Measurements from ENCODE around the gene POU3F4.

DNA sequence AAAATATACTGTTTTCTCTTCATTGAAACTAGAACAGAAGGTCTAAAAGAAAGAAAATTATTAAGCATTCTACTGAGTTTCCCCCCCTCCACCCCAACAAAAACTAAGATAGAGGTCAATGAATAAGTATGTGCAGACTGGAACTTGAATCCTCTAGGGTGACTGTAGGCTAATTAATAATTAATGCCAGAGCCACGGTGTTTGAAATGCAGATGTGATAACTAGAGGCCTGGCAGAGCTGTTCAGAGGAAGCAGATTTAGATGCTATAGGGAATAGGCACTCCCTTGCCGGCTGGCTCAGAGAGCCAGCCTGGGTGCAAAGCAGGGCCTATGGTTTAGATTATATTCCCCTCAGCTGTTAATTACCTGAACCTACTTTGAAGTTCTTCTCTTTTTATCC is 12.2 kb upstream of the POU3F4 start:
- TF ChIP-seq, protein P1, sequence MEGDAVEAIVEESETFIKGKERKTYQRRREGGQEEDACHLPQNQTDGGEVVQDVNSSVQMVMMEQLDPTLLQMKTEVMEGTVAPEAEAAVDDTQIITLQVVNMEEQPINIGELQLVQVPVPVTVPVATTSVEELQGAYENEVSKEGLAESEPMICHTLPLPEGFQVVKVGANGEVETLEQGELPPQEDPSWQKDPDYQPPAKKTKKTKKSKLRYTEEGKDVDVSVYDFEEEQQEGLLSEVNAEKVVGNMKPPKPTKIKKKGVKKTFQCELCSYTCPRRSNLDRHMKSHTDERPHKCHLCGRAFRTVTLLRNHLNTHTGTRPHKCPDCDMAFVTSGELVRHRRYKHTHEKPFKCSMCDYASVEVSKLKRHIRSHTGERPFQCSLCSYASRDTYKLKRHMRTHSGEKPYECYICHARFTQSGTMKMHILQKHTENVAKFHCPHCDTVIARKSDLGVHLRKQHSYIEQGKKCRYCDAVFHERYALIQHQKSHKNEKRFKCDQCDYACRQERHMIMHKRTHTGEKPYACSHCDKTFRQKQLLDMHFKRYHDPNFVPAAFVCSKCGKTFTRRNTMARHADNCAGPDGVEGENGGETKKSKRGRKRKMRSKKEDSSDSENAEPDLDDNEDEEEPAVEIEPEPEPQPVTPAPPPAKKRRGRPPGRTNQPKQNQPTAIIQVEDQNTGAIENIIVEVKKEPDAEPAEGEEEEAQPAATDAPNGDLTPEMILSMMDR (IDR thresholded peaks at IDR 0.05), result no peak
- no peak for TF ChIP-seq POLR2A (IDR thresholded peaks at IDR 0.05)
